HCT116 (cell line): ENCODE data around the gene TSPAN11.

Source experiments
- CTCF ChIP-seq, 3 experiments: fragments of 200-600 bp in 1 of 3; sonication (generic) in 1 of 3; IDR thresholded peaks in 2 of 3; conservative IDR thresholded peaks in 1 of 3; 2 replicates each; pipeline ENCODE4 v1.5.1; 2012 to 2017; ENCODE audit warnings: low read depth in 2 of 3, low read length in 2 of 3, antibody characterized with exemption in 1 of 3, borderline replicate concordance in 1 of 3, control low read depth in 1 of 3, mild to moderate bottlenecking in 1 of 3, mixed read lengths in 1 of 3, mixed run types in 1 of 3, moderate library complexity in 1 of 3; ENCODE audit not compliant: insufficient read depth in 1 of 3
- POLR2A ChIP-seq: IDR thresholded peaks from 2 replicates; pipeline ENCODE4 v1.7.0; 2011; ENCODE audit warnings: borderline replicate concordance; ENCODE audit not compliant: insufficient read depth, insufficient read length; ENCODE audit errors: extremely low read depth
- REST ChIP-seq: IDR thresholded peaks from 2 replicates; pipeline ENCODE4 v1.6.1; 2012; ENCODE audit warnings: low read depth

- TF ChIP-seq CTCF (IDR thresholded peaks at IDR 0.05 in 2 of 3, conservative IDR thresholded peaks at IDR 0.05 in 1 of 3; ENCODE audit: borderline replicate concordance in 1 of 3, insufficient read depth in 1 of 3, low read depth in 2 of 3, low read length in 2 of 3) = no peak
- no peak for TF ChIP-seq REST
- TF ChIP-seq POLR2A = no peak
Measured at GRCh38 chr12:30930641-30931040, 4.1 kb downstream of the TSPAN11 start.
